Middle frontal gyrus (tissue), 1 donor: ENCODE data around the gene WDR83.

Experiments
- DNase-seq: peaks from one replicate; pipeline ENCODE4 v3.0.0-alpha.2; 2015; ENCODE audit warnings: low spot score; ENCODE audit errors: extremely low spot score

The WDR83 gene

DNA sequence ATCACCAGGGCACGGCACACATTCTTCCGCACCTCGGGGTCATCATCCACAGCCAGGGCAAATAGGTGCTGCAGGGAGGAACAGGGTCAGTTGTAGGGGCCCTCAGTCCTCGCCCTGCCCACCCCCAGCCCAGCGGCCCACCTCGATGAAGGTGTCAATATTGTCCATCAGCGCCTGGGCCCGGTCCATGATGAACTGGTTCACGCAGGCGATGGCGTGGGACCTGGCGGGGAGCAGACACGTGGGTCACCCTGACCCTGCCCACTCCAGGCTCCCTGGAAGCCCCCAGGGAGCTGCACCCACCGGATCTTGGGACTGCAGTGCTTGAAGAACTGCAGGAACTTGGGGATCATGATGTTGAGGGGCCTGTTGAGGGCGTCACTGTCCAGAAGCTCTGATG, 48.5 kb downstream of the WDR83 start:
- no peak for DNase-seq

DNA sequence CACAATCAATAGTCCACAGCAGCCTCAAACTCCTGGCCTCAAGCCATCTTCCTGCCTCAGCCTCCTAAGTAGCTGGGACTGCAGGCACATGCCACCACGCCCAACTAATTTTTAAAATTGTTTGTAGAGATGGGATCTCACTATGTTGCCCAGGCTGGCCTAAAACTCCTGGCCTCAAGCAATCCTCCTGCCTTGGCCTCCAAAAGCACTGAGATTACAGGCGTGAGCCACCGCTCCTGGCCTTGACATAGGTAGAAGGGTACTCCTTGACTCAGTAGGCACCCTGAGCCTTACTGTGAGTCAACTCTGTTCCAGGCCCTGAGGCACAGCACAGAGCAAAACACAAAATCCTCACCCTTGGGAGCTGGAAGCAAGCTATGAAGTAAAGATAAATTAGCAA, 49.3 kb downstream of the WDR83 start:
- DNase-seq: no peak

DNA sequence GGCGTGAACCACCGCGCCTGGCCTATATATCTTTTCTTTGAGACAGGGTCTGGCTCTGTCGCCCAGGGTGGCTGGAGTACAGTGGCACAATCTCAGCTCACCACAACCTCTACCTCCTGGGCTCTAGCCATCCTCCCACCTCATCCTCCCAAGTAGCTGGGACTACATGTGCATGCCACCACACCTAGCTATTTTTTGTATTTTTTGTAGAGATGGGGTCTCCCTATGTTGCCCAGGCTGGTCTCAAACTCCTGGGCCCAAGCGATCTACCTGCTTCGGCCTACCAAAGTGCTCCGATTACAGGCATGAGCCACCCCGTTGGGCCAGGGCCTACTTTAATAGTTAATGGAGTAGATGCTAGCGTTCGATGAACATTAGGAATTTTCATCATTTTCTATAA, 53.7 kb downstream of the WDR83 start:
- no peak for DNase-seq

DNA sequence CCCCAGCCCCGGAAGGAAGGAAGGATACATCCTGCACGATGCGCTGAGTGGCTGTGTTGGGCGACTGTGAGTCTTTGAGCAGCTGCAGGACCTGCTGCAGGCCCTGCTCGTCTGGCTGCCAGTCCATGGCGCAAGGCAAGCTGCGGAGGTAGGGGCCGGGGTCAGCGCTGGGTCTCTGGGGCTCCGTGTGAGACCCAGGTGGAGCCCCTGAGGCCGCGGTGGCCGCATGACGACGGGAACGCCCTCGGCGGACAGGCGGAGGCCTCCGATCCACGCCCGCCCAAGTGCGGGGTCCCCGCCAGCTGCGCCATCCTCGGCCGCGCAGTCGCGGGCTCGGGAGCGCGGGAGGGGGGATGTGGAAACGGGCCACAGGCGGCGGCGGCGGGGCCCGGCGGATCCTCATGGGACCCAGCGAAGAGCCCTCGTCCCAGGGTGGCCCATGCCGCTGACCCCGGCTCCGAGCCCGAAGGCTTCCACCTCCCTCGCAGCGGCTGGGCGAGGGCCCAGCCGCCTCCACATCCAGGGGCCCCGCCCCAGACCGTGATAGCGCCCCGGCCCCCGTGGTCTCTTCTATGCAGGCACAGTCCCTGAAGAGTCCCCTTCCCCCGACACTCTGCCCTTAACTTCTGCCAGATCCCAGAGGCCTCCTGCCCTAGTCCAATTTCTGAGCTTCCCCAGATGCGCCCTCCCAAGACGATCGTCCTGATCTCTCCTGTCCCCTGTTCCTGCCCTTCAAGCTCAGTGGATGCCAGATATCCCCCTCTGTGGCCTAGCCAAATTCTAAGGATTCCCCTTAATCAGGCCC, 54.4 kb downstream of the WDR83 start:
- no peak for DNase-seq

DNA sequence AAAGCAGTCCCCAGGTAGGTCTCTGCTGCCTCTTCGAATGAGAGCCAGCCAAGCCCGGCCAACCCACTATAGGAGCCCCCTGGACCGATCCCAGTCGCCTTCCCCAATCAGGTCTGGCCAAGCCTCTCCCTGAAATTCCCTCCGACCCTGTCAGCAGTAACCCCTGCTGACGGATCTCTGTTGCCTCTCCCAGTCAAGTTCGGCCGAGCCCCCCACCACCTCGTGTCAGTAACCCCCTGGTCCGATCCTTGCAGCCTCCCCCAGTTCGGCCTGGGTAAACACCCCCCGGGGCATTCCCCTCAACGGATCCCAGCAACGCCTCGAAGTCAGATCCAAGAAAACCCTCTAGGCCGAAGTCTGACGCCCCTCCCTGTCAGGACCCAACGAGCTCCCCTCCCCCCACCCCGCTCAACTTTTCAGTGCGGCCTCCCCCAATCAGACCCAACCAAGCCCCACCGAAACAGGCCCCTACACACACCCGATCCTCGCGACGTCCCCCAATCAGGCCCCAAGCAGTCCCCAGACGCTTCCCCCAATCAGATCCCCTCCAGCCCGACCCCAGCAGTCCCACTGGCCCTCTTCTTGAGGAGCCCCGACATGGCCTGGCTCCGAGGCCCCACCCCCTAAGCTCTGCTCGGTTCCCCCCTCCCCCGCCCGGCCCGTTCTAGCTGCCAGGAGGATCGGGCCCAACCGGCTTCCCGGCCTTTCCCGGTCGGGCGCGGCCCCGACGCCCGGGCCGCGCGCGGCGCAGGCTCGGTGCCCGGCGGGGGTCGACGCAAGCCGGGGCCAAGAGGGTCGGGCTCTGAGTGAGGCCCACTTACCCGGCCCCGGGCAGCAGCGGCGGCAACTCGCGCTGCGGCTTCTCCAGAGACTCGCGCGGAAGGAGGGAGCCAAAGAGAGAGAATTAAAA, 55.3 kb downstream of the WDR83 start:
- no peak for DNase-seq

DNA sequence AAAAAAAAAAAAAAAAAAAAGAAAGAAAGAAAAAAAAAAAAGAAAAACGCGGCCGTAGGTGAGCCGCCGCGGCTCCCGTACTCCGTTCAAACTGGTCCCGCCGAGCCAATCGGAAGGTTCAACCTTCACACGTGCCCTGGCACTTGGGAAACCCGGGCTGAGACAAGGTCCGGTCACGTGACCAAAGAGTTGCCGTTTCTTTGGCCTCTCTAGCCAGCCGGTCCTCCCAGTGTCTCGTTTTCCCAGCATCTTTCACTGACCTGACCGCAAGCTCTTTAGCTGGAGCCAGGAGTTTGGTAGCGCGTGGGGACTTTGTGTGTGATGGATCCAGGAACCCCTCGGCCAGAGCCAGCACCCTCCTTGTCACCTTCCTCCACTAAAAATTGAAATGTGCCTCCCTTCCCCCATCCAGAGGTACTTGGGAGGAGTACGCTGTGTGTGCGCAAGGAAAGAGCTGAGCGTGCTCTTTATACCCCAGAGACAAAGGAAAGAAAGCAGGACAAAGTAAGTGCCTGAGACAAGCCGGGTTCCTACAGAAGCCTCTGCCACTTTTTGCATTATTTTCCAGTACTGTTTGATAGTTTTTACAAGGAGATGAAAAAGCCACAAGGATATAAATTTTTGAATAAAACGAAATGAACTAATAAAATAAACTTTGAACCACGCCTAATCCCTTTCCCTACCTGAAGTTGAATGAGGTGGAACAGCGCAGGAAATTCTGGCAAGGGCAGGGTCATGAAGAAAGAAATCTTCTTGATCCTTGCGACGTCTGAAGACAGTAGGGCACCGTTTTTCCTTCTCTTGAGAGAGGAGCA, 56.2 kb downstream of the WDR83 start:
- peak; percentile 98 for DNase-seq

DNA sequence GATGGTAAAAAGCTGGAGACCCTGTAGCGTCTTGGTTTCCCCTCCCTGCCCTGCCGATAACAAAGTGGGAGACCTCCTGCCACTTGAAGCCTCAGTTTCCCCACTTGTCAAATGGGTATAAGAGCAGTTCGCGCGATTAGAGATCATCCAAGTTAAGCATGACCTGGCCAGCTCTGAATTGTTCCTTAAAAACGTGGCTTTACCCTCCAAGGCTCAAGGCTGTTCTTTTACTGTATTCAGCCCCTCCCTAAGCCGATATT, 56.7 kb downstream of the WDR83 start:
- DNase-seq: no peak

DNA sequence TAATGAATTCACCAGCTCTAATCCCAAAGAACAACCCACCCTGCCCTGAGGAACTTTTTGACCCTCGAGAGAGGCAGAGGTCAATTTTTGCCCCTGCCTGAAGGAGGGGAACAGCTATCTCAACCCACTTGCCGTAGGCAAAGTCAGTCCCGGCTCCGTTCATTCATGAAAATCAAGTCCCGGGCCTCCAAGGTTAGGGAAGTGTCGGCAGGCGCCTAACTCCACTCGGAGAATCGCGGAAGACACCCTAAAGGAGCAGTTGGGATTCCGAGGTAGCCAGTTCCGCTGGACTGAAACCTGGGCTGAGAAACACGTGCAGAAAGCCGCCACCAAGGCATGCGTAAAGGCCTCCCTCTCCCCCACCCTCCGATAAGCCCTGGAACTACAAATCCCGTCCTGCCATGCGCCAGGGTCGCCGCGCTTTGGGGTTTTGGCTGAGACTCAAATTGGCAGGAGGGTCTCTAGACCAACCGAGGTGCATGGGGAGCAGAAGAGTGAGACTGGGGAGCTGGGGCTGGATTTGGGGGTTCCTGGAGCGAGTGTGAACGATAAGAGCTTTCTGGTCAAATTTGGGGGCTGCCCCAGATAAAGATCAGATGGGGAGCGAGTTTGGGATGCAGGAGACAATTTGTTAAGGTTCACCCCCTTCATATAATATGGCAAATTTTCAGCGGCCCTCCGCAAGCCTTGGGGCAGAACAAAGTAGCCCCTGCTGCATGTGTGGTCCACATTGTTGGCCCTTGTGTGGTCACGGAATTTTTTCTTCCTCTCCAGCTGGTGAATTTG, 57.2 kb downstream of the WDR83 start, which contains the start of gene TNPO2:
TSS of gene TNPO2 (minus strand) at position 292 of the 786 bp plus-strand sequence. CDS start 2,955 bp downstream, outside the sequence.
- no peak for DNase-seq
